Dendritic cell treated with granulocyte-macrophage colony-stimulating factor and Interleukin-4, amounts not matched to agents 40 ng/mL and 50 ng/mL, for 4 days (primary cell): ENCODE measurements around the gene LMX1B.
A peak's percentile ranks its signal among the peaks of the same experiment; 100 is the strongest.

Source experiments
- H3K27ac Mint-ChIP-seq: one replicate; pipeline ENCODE4 v1.8.0; 2022; ENCODE audit warnings: mild to moderate bottlenecking, mixed read lengths
- H3K27me3 Mint-ChIP-seq: one replicate; pipeline ENCODE4 v1.8.0; 2022; ENCODE audit warnings: mild to moderate bottlenecking, mixed read lengths
- H3K36me3 Mint-ChIP-seq: one replicate; pipeline ENCODE4 v1.8.0; 2022; ENCODE audit warnings: low read depth, mixed read lengths
- H3K4me1 Mint-ChIP-seq: one replicate; pipeline ENCODE4 v1.8.0; 2022; ENCODE audit warnings: low read depth, mixed read lengths
- H3K4me3 Mint-ChIP-seq: one replicate; pipeline ENCODE4 v1.8.0; 2022; ENCODE audit warnings: mild to moderate bottlenecking, moderate library complexity, mixed read lengths
- H3K9me3 Mint-ChIP-seq: one replicate; pipeline ENCODE4 v1.8.0; 2022; ENCODE audit warnings: mixed read lengths
- intact Hi-C: fragments of 100-400 bp; cut with micrococcal nuclease; formaldehyde crosslinking; loops from one replicate; pipeline ENCODE4 v1.15.0; 2022

Gene LMX1B

GRCh38 chr9:126626127-126626925 is 12.6 kb downstream of the LMX1B start:
- Mint-ChIP-seq H3K4me1 (peaks cover 14% of the 10 kb centered on the region), H3K27me3 (peaks cover 99% of the 10 kb centered on the region), H3K36me3 (no peaks in the 10 kb centered on the region), H3K4me3 (peak overlapping the region; percentile 73), H3K27ac (no peak overlapping the region), H3K9me3 (peaks cover 7% of the 10 kb centered on the region)
- intact Hi-C loops = no loop called here

GRCh38 chr9:126626926-126627233 is 13.2 kb downstream of the LMX1B start:
- Mint-ChIP-seq H3K27me3 (peaks cover 95% of the 10 kb centered on the region), H3K4me1 (peaks cover 14% of the 10 kb centered on the region), H3K36me3 (no peaks in the 10 kb centered on the region), H3K27ac (no peak overlapping the region), H3K9me3 (peaks cover 7% of the 10 kb centered on the region), H3K4me3 (no peak overlapping the region)
- intact Hi-C loops = no loop called here

GRCh38 chr9:126628146-126628545 is 14.4 kb downstream of the LMX1B start:
- peaks cover 93% of the 10 kb centered on the region for H3K27me3 Mint-ChIP-seq
- no peak overlapping the region for H3K4me3 Mint-ChIP-seq
- H3K36me3 Mint-ChIP-seq = no peaks in the 10 kb centered on the region
- peaks cover 7% of the 10 kb centered on the region for H3K9me3 Mint-ChIP-seq
- intact Hi-C loops = no loop called here
- peaks cover 14% of the 10 kb centered on the region for H3K4me1 Mint-ChIP-seq
- no peak overlapping the region for H3K27ac Mint-ChIP-seq

GRCh38 chr9:126628969-126629674 is 15.4 kb downstream of the LMX1B start:
- intact Hi-C loops = no loop called here
- Mint-ChIP-seq H3K36me3 (no peaks in the 10 kb centered on the region), H3K4me1 (peaks cover 14% of the 10 kb centered on the region), H3K27me3 (peaks cover 91% of the 10 kb centered on the region), H3K27ac (no peak overlapping the region), H3K4me3 (no peak overlapping the region), H3K9me3 (peaks cover 7% of the 10 kb centered on the region)

- H3K4me1 Mint-ChIP-seq = peaks cover 11% of the 10 kb centered on the region
- intact Hi-C loops = no loop called here
- no peak overlapping the region for H3K27ac Mint-ChIP-seq
- H3K4me3 Mint-ChIP-seq = no peak overlapping the region
- H3K36me3 Mint-ChIP-seq = no peaks in the 10 kb centered on the region
- H3K9me3 Mint-ChIP-seq = peaks cover 7% of the 10 kb centered on the region
- H3K27me3 Mint-ChIP-seq = peaks cover 87% of the 10 kb centered on the region
Observed at GRCh38 chr9:126630458-126631237, 16.9 kb downstream of the LMX1B start.

GRCh38 chr9:126631254-126631653 is 17.5 kb downstream of the LMX1B start:
- peaks cover 7% of the 10 kb centered on the region for H3K9me3 Mint-ChIP-seq
- intact Hi-C loops = no loop called here
- H3K4me3 Mint-ChIP-seq = no peak overlapping the region
- H3K4me1 Mint-ChIP-seq = peaks cover 5% of the 10 kb centered on the region
- peaks cover 84% of the 10 kb centered on the region for H3K27me3 Mint-ChIP-seq
- H3K27ac Mint-ChIP-seq = no peak overlapping the region
- no peaks in the 10 kb centered on the region for H3K36me3 Mint-ChIP-seq

GRCh38 chr9:126633881-126634558 is 20.3 kb downstream of the LMX1B start:
- intact Hi-C loops = no loop called here
- H3K27ac Mint-ChIP-seq = no peak overlapping the region

GRCh38 chr9:126635061-126635460 is 21.3 kb downstream of the LMX1B start:
- intact Hi-C loops = no loop called here
- no peaks in the 10 kb centered on the region for H3K4me1 Mint-ChIP-seq
- H3K4me3 Mint-ChIP-seq = no peak overlapping the region
- no peaks in the 10 kb centered on the region for H3K36me3 Mint-ChIP-seq
- peaks cover 84% of the 10 kb centered on the region for H3K27me3 Mint-ChIP-seq
- H3K9me3 Mint-ChIP-seq = no peaks in the 10 kb centered on the region
- H3K27ac Mint-ChIP-seq = no peak overlapping the region

More at GRCh38 chr9:126633881-126634558, 20.3 kb downstream of the LMX1B start:
- Mint-ChIP-seq H3K36me3 (no peaks in the 10 kb centered on the region), H3K27me3 (peaks cover 84% of the 10 kb centered on the region), H3K4me3 (no peak overlapping the region), H3K4me1 (no peaks in the 10 kb centered on the region), H3K9me3 (no peaks in the 10 kb centered on the region)

GRCh38 chr9:126635661-126636439 is 22.1 kb downstream of the LMX1B start:
- H3K36me3 Mint-ChIP-seq = no peaks in the 10 kb centered on the region
- no peak overlapping the region for H3K4me3 Mint-ChIP-seq
- H3K27ac Mint-ChIP-seq = no peak overlapping the region
- intact Hi-C loops = no loop called here
- H3K27me3 Mint-ChIP-seq = peaks cover 83% of the 10 kb centered on the region
- no peaks in the 10 kb centered on the region for H3K4me1 Mint-ChIP-seq
- H3K9me3 Mint-ChIP-seq = no peaks in the 10 kb centered on the region

GRCh38 chr9:126636983-126637798 is 23.5 kb downstream of the LMX1B start:
- intact Hi-C loops = no loop called here
- Mint-ChIP-seq H3K9me3 (no peaks in the 10 kb centered on the region), H3K4me1 (no peaks in the 10 kb centered on the region), H3K36me3 (no peaks in the 10 kb centered on the region), H3K27me3 (peaks cover 84% of the 10 kb centered on the region), H3K4me3 (no peak overlapping the region), H3K27ac (no peak overlapping the region)

- Mint-ChIP-seq H3K4me1 (no peaks in the 10 kb centered on the region), H3K36me3 (no peaks in the 10 kb centered on the region), H3K27ac (no peak overlapping the region), H3K27me3 (peaks cover 82% of the 10 kb centered on the region), H3K4me3 (no peak overlapping the region), H3K9me3 (no peaks in the 10 kb centered on the region)
- intact Hi-C loops = no loop called here
Observed at GRCh38 chr9:126638571-126639132, 24.9 kb downstream of the LMX1B start.

GRCh38 chr9:126639318-126640000 is 25.7 kb downstream of the LMX1B start:
- intact Hi-C loops = no loop called here
- Mint-ChIP-seq H3K27ac (no peak overlapping the region), H3K36me3 (no peaks in the 10 kb centered on the region), H3K9me3 (no peaks in the 10 kb centered on the region), H3K27me3 (peaks cover 84% of the 10 kb centered on the region), H3K4me1 (no peaks in the 10 kb centered on the region), H3K4me3 (no peak overlapping the region)
